HepG2 (cell line): ENCODE data around the gene CLTCL1. TPM values are rescaled to one million over a fixed set of nuclear protein-coding genes. Genes with fewer than 3 reads are reported as not detected.

Experiments used
- ARNT ChIP-seq: fragments of 450-650 bp; IDR thresholded peaks from 2 replicates; pipeline ENCODE4 v1.6.1; 2017
- DBP ChIP-seq: sonication (generic); formaldehyde crosslinking; IDR thresholded peaks from 2 replicates; pipeline ENCODE4 v1.4.0; 2020; ENCODE audit warnings: missing genetic modification reagents; ENCODE audit errors: not compliant biosample characterization
- ERF ChIP-seq: IDR thresholded peaks from 2 replicates; pipeline ENCODE4 v1.6.1; 2018; ENCODE audit warnings: missing biosample characterization, missing genetic modification reagents
- FOSL2 ChIP-seq: sonication (generic); formaldehyde crosslinking; IDR thresholded peaks from 2 replicates; pipeline ENCODE4 v1.4.0; 2020; ENCODE audit warnings: missing genetic modification reagents
- MAZ ChIP-seq, 2 experiments: sonication (generic) in 1 of 2; formaldehyde crosslinking in 1 of 2; IDR thresholded peaks; 2 replicates each; pipeline versions ENCODE4 v1.5.0 to v1.6.1; 2012 to 2020; ENCODE audit warnings: low read depth in 2 of 2, mild to moderate bottlenecking in 2 of 2, borderline replicate concordance in 1 of 2, improper control_type of control experiment in 1 of 2, low read length in 1 of 2, missing genetic modification reagents in 1 of 2, moderate library complexity in 1 of 2
- MLXIP ChIP-seq: sonication (generic); formaldehyde crosslinking; IDR thresholded peaks from 2 replicates; pipeline ENCODE4 v1.9.0; 2021; ENCODE audit warnings: missing genetic modification reagents, borderline replicate concordance
- SKI ChIP-seq: fragments of 450-650 bp; IDR thresholded peaks from one replicate; pipeline ENCODE4 v1.6.1; 2018; ENCODE audit warnings: mild to moderate bottlenecking; ENCODE audit not compliant: partially characterized antibody
- SP1 ChIP-seq, 2 experiments: fragments of 450-650 bp in 1 of 2; sonication (generic) in 1 of 2; formaldehyde crosslinking in 1 of 2; IDR thresholded peaks; 2 replicates each; pipeline versions ENCODE4 v1.4.0 to v1.6.1; 2016 to 2020; ENCODE audit warnings: missing genetic modification reagents in 1 of 2
- ZKSCAN5 ChIP-seq: sonication (generic); formaldehyde crosslinking; IDR thresholded peaks from 2 replicates; pipeline ENCODE4 v1.5.1; 2020; ENCODE audit warnings: mild to moderate bottlenecking, missing genetic modification reagents
- ZMYM3 ChIP-seq: sonication (generic); formaldehyde crosslinking; IDR thresholded peaks from 2 replicates; pipeline ENCODE4 v1.5.1; 2020; ENCODE audit warnings: mild to moderate bottlenecking, missing genetic modification reagents
- ZNF574 ChIP-seq: sonication (generic); formaldehyde crosslinking; IDR thresholded peaks from 2 replicates; pipeline ENCODE4 v1.4.0; 2020; ENCODE audit warnings: missing genetic modification reagents
- ZNF687 ChIP-seq: sonication (generic); formaldehyde crosslinking; IDR thresholded peaks from 2 replicates; pipeline ENCODE4 v1.5.1; 2020; ENCODE audit warnings: mild to moderate bottlenecking, missing genetic modification reagents, moderate library complexity
- ZNF784 ChIP-seq: sonication (generic); formaldehyde crosslinking; IDR thresholded peaks from 2 replicates; pipeline ENCODE4 v1.5.1; 2020; ENCODE audit warnings: missing genetic modification reagents, mild to moderate bottlenecking, borderline replicate concordance
- ZSCAN25 ChIP-seq: sonication (generic); formaldehyde crosslinking; IDR thresholded peaks from 2 replicates; pipeline ENCODE4 v1.8.0; 2022; ENCODE audit warnings: mild to moderate bottlenecking, missing genetic modification reagents
- polyA plus RNA-seq, 8 experiments: library from polyadenylated mRNA; depleted of rRNA in 3 of 8; stranded (reverse) in 7 of 8; unstranded in 1 of 8; fragments of >200 nt; fragmentation: Illumina TruSeq in 4 of 8; extraction: Trizol in 4 of 8; gene quantifications; 2 replicates each; pipeline versions ENCODE4 v1.2.1 to v1.2.3, GENCODE V29; 2011 to 2016; ENCODE audit warnings: low read depth in 4 of 8, missing spikeins in 1 of 8, mixed read lengths in 1 of 8; ENCODE audit not compliant: insufficient read depth in 1 of 8
- total RNA-seq, 5 experiments: library from RNA; depleted of rRNA; stranded (reverse); fragments of >200 nt; fragmentation: Illumina TruSeq; extraction: Trizol; gene quantifications; 2 replicates each; pipeline ENCODE4 v1.2.3, GENCODE V29; 2016; ENCODE audit warnings: low read depth in 1 of 5

CLTCL1 gene
- total and polyA plus RNA-seq, 2 of the 13 experiments (the other 11 are each of a cell fraction or from before 2014, with no cell fraction given): 8.1 to 10.9 TPM

- TF ChIP-seq ARNT (no peak), ZNF574 (CRISPR knock-in tag) (peak; percentile 58), DBP (peak; percentile 15), SKI (no peak), MLXIP (no peak), SP1 (IDR thresholded peaks at IDR 0.05) (no peak), SP1 (CRISPR knock-in tag; IDR thresholded peaks at IDR 0.05) (peak; percentile 90), ZNF784 (CRISPR knock-in tag) (peak; percentile 3; the same call in 1 of the 2 replicates), ERF (CRISPR knock-in tag) (0 out of 2 replicates have a peak, but pooled peaks have one; percentile 67), FOSL2 (CRISPR knock-in tag) (0 out of 2 replicates have a peak, but pooled peaks have one; percentile 14), ZNF687 (CRISPR knock-in tag) (peak; percentile 86), ZSCAN25 (CRISPR knock-in tag) (0 out of 2 replicates have a peak, but pooled peaks have one; percentile 72), ZKSCAN5 (CRISPR knock-in tag) (no peak), MAZ (IDR thresholded peaks at IDR 0.05; ENCODE audit: borderline replicate concordance, low read depth, low read length) (peak; percentile 86; the same call in 1 of the 2 replicates), MAZ (CRISPR knock-in tag; IDR thresholded peaks at IDR 0.05; ENCODE audit: low read depth) (peak; percentile 72), ZMYM3 (CRISPR knock-in tag) (0 out of 2 replicates have a peak, but pooled peaks have one; percentile 12)
Observed at GRCh38 chr22:19291580-19292457, at the start of gene CLTCL1 (continued).
